A673 (cell line): ENCODE results near the gene SPNS1.

Experiments used
- EZH2 ChIP-seq: fragments of 200-600 bp; sonication (generic); IDR thresholded peaks from 2 replicates; pipeline ENCODE4 v1.6.1; 2017; ENCODE audit warnings: borderline replicate concordance, low read depth, mild to moderate bottlenecking, mixed read lengths, antibody characterized with exemption, low read length; ENCODE audit not compliant: poor library complexity, severe bottlenecking
- TF ChIP-seq, protein P1 (sequence below): fragments of 300-800, 200-600 bp; sonication (generic); conservative IDR thresholded peaks from 2 replicates; pipeline ENCODE4 v1.5.1; 2017; ENCODE audit warnings: low read depth, mild to moderate bottlenecking, antibody characterized with exemption, low read length, moderate library complexity, mixed read lengths

DNA sequence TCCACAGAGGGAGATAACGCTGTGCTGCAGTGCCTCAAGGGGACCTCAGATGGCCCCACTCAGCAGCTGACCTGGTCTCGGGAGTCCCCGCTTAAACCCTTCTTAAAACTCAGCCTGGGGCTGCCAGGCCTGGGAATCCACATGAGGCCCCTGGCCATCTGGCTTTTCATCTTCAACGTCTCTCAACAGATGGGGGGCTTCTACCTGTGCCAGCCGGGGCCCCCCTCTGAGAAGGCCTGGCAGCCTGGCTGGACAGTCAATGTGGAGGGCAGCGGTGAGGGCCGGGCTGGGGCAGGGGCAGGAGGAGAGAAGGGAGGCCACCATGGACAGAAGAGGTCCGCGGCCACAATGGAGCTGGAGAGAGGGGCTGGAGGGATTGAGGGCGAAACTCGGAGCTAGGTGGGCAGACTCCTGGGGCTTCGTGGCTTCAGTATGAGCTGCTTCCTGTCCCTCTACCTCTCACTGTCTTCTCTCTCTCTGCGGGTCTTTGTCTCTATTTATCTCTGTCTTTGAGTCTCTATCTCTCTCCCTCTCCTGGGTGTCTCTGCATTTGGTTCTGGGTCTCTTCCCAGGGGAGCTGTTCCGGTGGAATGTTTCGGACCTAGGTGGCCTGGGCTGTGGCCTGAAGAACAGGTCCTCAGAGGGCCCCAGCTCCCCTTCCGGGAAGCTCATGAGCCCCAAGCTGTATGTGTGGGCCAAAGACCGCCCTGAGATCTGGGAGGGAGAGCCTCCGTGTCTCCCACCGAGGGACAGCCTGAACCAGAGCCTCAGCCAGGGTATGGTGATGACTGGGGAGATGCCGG is 42.0 kb upstream of the SPNS1 start:
- TF ChIP-seq, protein P1, sequence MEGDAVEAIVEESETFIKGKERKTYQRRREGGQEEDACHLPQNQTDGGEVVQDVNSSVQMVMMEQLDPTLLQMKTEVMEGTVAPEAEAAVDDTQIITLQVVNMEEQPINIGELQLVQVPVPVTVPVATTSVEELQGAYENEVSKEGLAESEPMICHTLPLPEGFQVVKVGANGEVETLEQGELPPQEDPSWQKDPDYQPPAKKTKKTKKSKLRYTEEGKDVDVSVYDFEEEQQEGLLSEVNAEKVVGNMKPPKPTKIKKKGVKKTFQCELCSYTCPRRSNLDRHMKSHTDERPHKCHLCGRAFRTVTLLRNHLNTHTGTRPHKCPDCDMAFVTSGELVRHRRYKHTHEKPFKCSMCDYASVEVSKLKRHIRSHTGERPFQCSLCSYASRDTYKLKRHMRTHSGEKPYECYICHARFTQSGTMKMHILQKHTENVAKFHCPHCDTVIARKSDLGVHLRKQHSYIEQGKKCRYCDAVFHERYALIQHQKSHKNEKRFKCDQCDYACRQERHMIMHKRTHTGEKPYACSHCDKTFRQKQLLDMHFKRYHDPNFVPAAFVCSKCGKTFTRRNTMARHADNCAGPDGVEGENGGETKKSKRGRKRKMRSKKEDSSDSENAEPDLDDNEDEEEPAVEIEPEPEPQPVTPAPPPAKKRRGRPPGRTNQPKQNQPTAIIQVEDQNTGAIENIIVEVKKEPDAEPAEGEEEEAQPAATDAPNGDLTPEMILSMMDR: no peak
- no peak for TF ChIP-seq EZH2
